GM18526 (cell line): ENCODE measurements around the gene APOL2.

Experiments used
- POLR2A ChIP-seq: IDR thresholded peaks from 3 replicates; pipeline ENCODE4 v1.6.1; 2011; ENCODE audit not compliant: insufficient read length; ENCODE audit errors: extremely low read depth

APOL2 gene

DNA sequence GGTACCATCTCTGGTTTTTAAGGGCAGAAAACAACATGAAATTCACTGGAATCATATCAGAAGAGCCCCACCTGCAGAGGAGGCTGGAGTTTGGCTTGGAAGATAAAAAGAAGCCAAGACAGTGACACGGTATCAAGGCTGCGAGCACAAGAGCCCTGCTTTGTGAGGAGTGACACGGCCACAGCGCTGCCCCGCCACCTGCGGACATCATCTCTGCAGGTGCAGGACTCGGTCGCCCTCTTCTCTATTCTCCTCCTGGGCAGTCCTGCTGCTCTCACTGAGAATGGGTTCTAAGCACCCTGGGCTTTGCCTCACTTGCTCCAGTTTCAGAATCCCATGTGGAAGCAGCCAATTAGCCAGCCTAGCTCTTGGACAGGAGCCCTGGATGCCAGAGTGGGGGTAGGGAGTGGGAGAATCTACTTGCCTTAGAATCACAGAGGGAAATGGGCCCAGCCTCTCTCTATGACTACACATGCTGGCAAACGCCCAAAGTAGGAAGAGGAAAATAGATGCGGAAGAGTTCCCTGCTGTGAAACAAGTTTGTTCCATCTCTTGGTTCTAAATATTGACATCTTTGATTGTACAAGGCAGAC is 54.8 kb downstream of the APOL2 start:
- no peak for TF ChIP-seq POLR2A

GRCh38 chr22:36183446-36183845 is 55.9 kb downstream of the APOL2 start:
- TF ChIP-seq POLR2A, result no peak

DNA sequence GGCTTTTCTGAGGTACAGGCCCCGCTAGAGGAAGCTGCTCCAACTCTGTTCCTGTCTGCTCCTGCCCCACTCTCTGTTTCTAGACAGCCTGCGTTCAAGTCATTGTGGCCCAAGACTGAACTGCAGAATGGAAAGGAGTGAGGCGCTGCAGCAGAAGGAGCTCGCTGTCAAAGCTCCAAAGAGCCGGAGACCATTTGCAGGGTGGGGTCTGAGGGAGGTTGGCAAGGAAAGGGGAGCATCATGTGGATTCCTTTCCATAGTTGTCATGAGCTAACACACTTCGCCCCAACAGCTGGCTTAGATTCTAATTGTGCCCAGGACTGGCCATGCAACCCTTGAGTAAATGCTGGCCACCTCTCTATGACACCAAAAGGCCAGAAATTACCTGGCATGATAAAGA is 56.5 kb downstream of the APOL2 start:
- TF ChIP-seq POLR2A, result no peak

DNA sequence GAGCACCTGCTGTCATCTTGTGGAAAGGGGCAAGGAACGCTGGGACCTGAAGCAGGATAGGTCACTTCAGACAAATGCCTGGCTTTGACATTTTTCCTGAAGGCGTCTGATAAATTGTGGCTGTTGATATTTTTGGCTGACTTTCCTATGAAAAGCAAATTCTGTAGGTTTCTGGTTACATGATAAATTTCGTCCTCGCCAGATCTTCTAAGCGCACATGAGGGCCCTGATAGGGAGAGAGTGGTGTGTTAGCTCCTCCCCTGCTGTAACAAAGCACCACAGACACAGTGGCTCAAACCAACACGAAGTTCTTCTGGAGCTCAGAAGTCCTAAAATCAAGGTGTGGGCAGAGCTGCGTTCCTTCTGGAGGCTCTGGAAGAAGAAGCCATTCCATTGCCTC is 57.3 kb downstream of the APOL2 start:
- TF ChIP-seq POLR2A, result no peak

DNA sequence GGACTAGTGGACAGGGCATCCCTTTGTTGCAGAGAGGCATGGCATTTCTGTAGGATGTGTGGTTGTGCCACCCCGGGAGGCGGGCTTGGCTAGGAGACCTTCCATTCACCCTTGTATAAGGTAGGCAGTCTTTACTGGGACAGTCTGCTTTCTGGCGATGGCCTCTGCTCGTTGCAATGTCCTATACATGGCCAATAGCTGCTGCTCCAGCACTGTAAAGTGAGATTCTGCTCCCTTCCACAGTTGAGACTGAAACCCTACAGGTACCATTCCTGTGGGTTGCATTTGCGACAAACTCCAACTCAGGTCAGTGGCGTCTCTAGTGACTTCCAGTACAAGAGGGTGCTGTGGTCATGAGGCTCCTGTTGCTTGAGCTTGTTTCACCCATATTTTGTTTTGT is 58.4 kb downstream of the APOL2 start:
- no peak for TF ChIP-seq POLR2A

DNA sequence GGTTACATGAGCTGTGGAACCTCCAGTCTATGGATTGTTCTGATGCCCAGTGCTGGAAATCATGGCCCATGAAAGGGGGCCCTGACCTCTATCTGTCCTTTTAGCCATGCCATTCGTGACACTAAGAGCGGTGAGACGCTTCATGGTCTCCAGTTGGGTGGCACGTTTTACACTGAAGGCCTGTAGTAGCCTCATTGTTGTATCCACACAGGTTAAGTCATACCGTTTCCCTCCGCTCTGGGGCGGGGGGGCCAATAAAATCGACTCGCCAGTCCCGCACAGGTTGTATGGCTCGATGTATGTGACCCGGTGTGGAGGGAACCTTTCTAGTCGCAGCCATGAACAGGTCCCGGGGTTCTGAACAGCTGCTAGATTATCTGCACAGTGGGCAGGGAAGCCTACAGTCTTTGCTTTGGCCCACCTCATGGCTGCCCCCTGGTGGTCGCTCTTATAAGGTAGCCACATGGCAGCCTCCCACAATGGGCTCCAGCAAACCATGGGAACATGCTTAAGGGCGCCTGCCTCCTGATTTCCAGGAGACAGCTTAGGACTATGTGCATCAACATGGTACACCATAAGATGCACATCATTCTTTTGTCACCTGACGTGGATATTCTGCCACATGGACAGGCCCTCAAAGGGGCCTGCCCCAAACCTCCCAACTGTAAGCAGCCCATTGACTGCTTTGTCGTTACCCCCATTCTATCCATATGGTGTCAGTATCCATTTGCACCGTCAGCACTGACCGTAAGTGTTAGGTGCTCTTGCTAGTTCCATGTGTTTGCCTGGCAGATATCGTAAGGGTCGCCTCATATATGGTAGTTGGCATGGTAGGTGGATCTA is 59.1 kb downstream of the APOL2 start:
- no peak for TF ChIP-seq POLR2A

GRCh38 chr22:36177160-36177559 is 62.2 kb downstream of the APOL2 start:
- no peak for TF ChIP-seq POLR2A
